Lower leg skin (tissue), 4 donors: Measurements from ENCODE around the gene CTSA. TPM values are rescaled to one million over a fixed set of nuclear protein-coding genes. Genes with fewer than 3 reads are reported as not detected.
"Not testable (repeated sequence)": the region's sequence is repeated elsewhere in the genome, so short reads cannot be mapped to it uniquely, and the experiment has no call there.

ENCODE experiments used
- DNase-seq, 2 donors: peaks; one replicate each; pipeline ENCODE4 v3.0.0-alpha.2; 2019; ENCODE audit warnings: low spot score in 2 of 2
- H3K4me3 ChIP-seq: fragments of 200-600 bp; sonication (generic); 2 replicates; pipeline ENCODE4 v1.5.1; 2017; ENCODE audit warnings: mild to moderate bottlenecking, low read depth; ENCODE audit not compliant: poor library complexity, severe bottlenecking
- CTCF ChIP-seq, 3 donors: fragments of 450-650 bp; IDR thresholded peaks; one replicate each; pipeline ENCODE4 v1.5.1; 2016; ENCODE audit warnings: antibody characterized with exemption in 3 of 3, mild to moderate bottlenecking in 3 of 3, moderate library complexity in 2 of 3
- POLR2A ChIP-seq, 2 donors: fragments of 450-650 bp; IDR thresholded peaks; one replicate each; pipeline ENCODE4 v1.6.1; 2016 to 2017; ENCODE audit warnings: antibody characterized with exemption in 2 of 2, mild to moderate bottlenecking in 1 of 2, moderate library complexity in 1 of 2
- WGBS, 2 donors: methylation state at CpG; one replicate each; pipeline ENCODE4 v1.1.5; 2018; 5-methylcytosine and 5-hydroxymethylcytosine counted together
- intact Hi-C: fragments of 100-400 bp; cut with DNase I; formaldehyde crosslinking; loops from one replicate; pipeline ENCODE4 v1.15.0; 2023; ENCODE audit warnings: low total_unique reads
- total RNA-seq, 4 donors: library from RNA; depleted of rRNA; stranded (reverse); fragments of >200 nt; gene quantifications; one replicate each; pipeline ENCODE4 v1.1.0, GENCODE V29; 2016

CTSA gene
- total RNA-seq, 4 donors from 2014 or later = 89.1 to 122 (median 111) TPM

- 88 to 91% methylated on average over 14 of the region's 14 CpGs for WGBS, 2 donors
Measured at GRCh38 chr20:45927071-45927878, 36.1 kb downstream of the CTSA start.

GRCh38 chr20:45931680-45932079, 40.5 kb downstream of the CTSA start:
- H3K4me3 ChIP-seq, intact Hi-C loops: not testable (repeated sequence)
- WGBS, 2 donors = 93 to 94% methylated on average over 17 of the region's 17 CpGs

More at GRCh38 chr20:45927071-45927878, 36.1 kb downstream of the CTSA start:
- no peak for TF ChIP-seq POLR2A (IDR thresholded peaks at IDR 0.05)
- TF ChIP-seq CTCF (IDR thresholded peaks at IDR 0.05) = peak in 1 of 3 donors; percentile 52
- no peak overlapping the region for H3K4me3 ChIP-seq
- intact Hi-C loops = no loop called here
- no peak for DNase-seq

GRCh38 chr20:45933266-45934045, 42.3 kb downstream of the CTSA start:
- peak; percentile 71 to 94 for DNase-seq
- 20 to 22% methylated on average over 22 of the region's 22 CpGs for WGBS, 2 donors
- TF ChIP-seq POLR2A (IDR thresholded peaks at IDR 0.05) = no peak
- intact Hi-C loops = no loop called here
- H3K4me3 ChIP-seq = peak overlapping the region; percentile 86

More at GRCh38 chr20:45931680-45932079, 40.5 kb downstream of the CTSA start:
- not testable (repeated sequence) for DNase-seq

GRCh38 chr20:45934046-45934585, 43.0 kb downstream of the CTSA start:
- DNase-seq = no peak
- intact Hi-C loops = no loop called here
- H3K4me3 ChIP-seq = peak overlapping the region; percentile 86
- TF ChIP-seq CTCF (IDR thresholded peaks at IDR 0.05) (no peak), POLR2A (IDR thresholded peaks at IDR 0.05) (no peak)
- WGBS, 2 donors = 0 to 1% methylated on average over 10 to 28 of the region's 34 CpGs

GRCh38 chr20:45934586-45935415, 43.7 kb downstream of the CTSA start, which contains the start of gene PCIF1:
TSS of gene PCIF1 (plus strand) at chr20:45934683. CDS start at chr20:45939000, 4,317 bp downstream.
- intact Hi-C loops = no loop called here

More at GRCh38 chr20:45934586-45935415, 43.7 kb downstream of the CTSA start, which contains the start of gene PCIF1:
- peak; percentile 97 to 99 for DNase-seq
- H3K4me3 ChIP-seq = peak within 1 kb of the TSS; percentile 86
- 0% methylated on average over 6 to 32 of the region's 102 CpGs for WGBS, 2 donors
- TF ChIP-seq CTCF (IDR thresholded peaks at IDR 0.05) (peak in 1 of 3 donors; percentile 7), POLR2A (IDR thresholded peaks at IDR 0.05) (peak in 1 of 2 donors; percentile 93)
